HFFc6 (cell line): ENCODE results near the gene RAD18. TPM values are rescaled to one million over a fixed set of nuclear protein-coding genes. Genes with fewer than 3 reads are reported as not detected.

Experiments
- DNase-seq: peaks from one replicate; pipeline ENCODE4 v3.0.0-alpha.2; 2018
- H3K27ac Mint-ChIP-seq: 2 replicates; pipeline ENCODE4 v1.8.0; 2020; ENCODE audit warnings: mild to moderate bottlenecking, mixed read lengths
- H3K27me3 Mint-ChIP-seq: 2 replicates; pipeline ENCODE4 v1.8.0; 2021; ENCODE audit warnings: mild to moderate bottlenecking, moderate library complexity, mixed read lengths; ENCODE audit not compliant: insufficient read depth
- H3K36me3 Mint-ChIP-seq: 2 replicates; pipeline ENCODE4 v1.8.0; 2021; ENCODE audit warnings: low read depth, mixed read lengths
- H3K4me1 Mint-ChIP-seq: 2 replicates; pipeline ENCODE4 v1.8.0; 2020; ENCODE audit warnings: low read depth, mixed read lengths
- H3K4me3 Mint-ChIP-seq: 2 replicates; pipeline ENCODE4 v1.8.0; 2020; ENCODE audit warnings: mild to moderate bottlenecking, moderate library complexity, mixed read lengths
- H3K9me3 Mint-ChIP-seq: 2 replicates; pipeline ENCODE4 v1.8.0; 2020; ENCODE audit warnings: mild to moderate bottlenecking, mixed read lengths
- CTCF ChIP-seq: fragments of 200-600 bp; sonication (generic); IDR thresholded peaks from 2 replicates; pipeline ENCODE4 v1.5.0; 2021; ENCODE audit warnings: antibody characterized with exemption, mild to moderate bottlenecking
- total RNA-seq, 6 experiments: library from RNA; stranded (reverse); fragmentation: NEBNext Ultra II Directional; extraction: Animal tissue kit (Norgen Biotek cat#: 25700); gene quantifications; 2 replicates in 1 of 6; 3 replicates in 5 of 6; pipeline ENCODE4 v1.2.3, GENCODE V29; 2021

Gene RAD18
- total RNA-seq, 6 experiments from 2014 or later: 25.0 to 34.0 (median 31.9) TPM

- Mint-ChIP-seq H3K36me3 (peaks cover 3% of the 10 kb centered on the region; the same call in 1 of the 2 replicates), H3K4me1 (no peaks in the 10 kb centered on the region), H3K9me3 (peaks cover 10% of the 10 kb centered on the region; the same call in 1 of the 2 replicates), H3K4me3 (no peak overlapping the region), H3K27me3 (peaks cover 34% of the 10 kb centered on the region), H3K27ac (no peak overlapping the region)
- TF ChIP-seq CTCF: no peak
- no peak for DNase-seq
These were observed 18.0 kb upstream of the RAD18 start for GRCh38 chr3:8981296-8981695.

GRCh38 chr3:8980756-8981257, 17.5 kb upstream of the RAD18 start:
- Mint-ChIP-seq H3K27ac (no peak overlapping the region), H3K9me3 (peaks cover 10% of the 10 kb centered on the region; the same call in 1 of the 2 replicates), H3K27me3 (peaks cover 35% of the 10 kb centered on the region), H3K4me3 (no peak overlapping the region), H3K36me3 (peaks cover 3% of the 10 kb centered on the region; the same call in 1 of the 2 replicates), H3K4me1 (no peaks in the 10 kb centered on the region)
- no peak for TF ChIP-seq CTCF
- no peak for DNase-seq

GRCh38 chr3:8979262-8979661, 16.0 kb upstream of the RAD18 start:
- Mint-ChIP-seq H3K4me1 (no peaks in the 10 kb centered on the region), H3K4me3 (no peak overlapping the region), H3K36me3 (peaks cover 3% of the 10 kb centered on the region; the same call in 1 of the 2 replicates), H3K27me3 (peaks cover 35% of the 10 kb centered on the region), H3K9me3 (peaks cover 10% of the 10 kb centered on the region; the same call in 1 of the 2 replicates), H3K27ac (no peak overlapping the region)
- no peak for TF ChIP-seq CTCF
- DNase-seq: no peak

- H3K4me3 Mint-ChIP-seq: no peak overlapping the region
- no peak overlapping the region for H3K27ac Mint-ChIP-seq
- no peak for TF ChIP-seq CTCF
- no peaks in the 10 kb centered on the region for H3K4me1 Mint-ChIP-seq
- H3K36me3 Mint-ChIP-seq: peaks cover 3% of the 10 kb centered on the region; the same call in 1 of the 2 replicates
- peaks cover 10% of the 10 kb centered on the region; the same call in 1 of the 2 replicates for H3K9me3 Mint-ChIP-seq
- peaks cover 32% of the 10 kb centered on the region for H3K27me3 Mint-ChIP-seq
- DNase-seq: no peak
These were observed 15.3 kb upstream of the RAD18 start for GRCh38 chr3:8978551-8978950.

- no peak for DNase-seq
- Mint-ChIP-seq H3K36me3 (peaks cover 3% of the 10 kb centered on the region; the same call in 1 of the 2 replicates), H3K4me3 (no peak overlapping the region), H3K27ac (no peak overlapping the region), H3K27me3 (peaks cover 28% of the 10 kb centered on the region), H3K9me3 (peaks cover 10% of the 10 kb centered on the region; the same call in 1 of the 2 replicates), H3K4me1 (no peaks in the 10 kb centered on the region)
- TF ChIP-seq CTCF: no peak
These were observed 13.4 kb upstream of the RAD18 start for GRCh38 chr3:8976540-8977182.
